GM21717 (cell line): ENCODE data around the gene SETBP1.

Experiments
- ATAC-seq: cut with Tn5 transposase; IDR thresholded peaks from one replicate; pipeline ENCODE4 v1.9.1; 2021; ENCODE audit warnings: mild to moderate bottlenecking, moderate library complexity; ENCODE audit not compliant: unreplicated experiment

SETBP1 gene

GRCh38 chr18:45006934-45007333 is 326.2 kb downstream of the SETBP1 start:
- ATAC-seq, result no peak

GRCh38 chr18:45007531-45007930 is 326.8 kb downstream of the SETBP1 start:
- no peak for ATAC-seq

GRCh38 chr18:45008694-45009413 is 328.2 kb downstream of the SETBP1 start:
- ATAC-seq, result no peak

- no peak for ATAC-seq
Observed at GRCh38 chr18:45009756-45010155, 329.1 kb downstream of the SETBP1 start.

GRCh38 chr18:45012286-45012685 is 331.6 kb downstream of the SETBP1 start:
- no peak for ATAC-seq

- no peak for ATAC-seq
Observed at GRCh38 chr18:45014047-45014501, 333.4 kb downstream of the SETBP1 start.

- ATAC-seq, result no peak
Observed at GRCh38 chr18:45015788-45016128, 335.1 kb downstream of the SETBP1 start.

GRCh38 chr18:45019469-45019868 is 338.8 kb downstream of the SETBP1 start:
- no peak for ATAC-seq

- no peak for ATAC-seq
Observed at GRCh38 chr18:45023519-45023918, 342.8 kb downstream of the SETBP1 start.

- no peak for ATAC-seq
Observed at GRCh38 chr18:45024357-45025088, 343.8 kb downstream of the SETBP1 start.

GRCh38 chr18:45025089-45025450 is 344.4 kb downstream of the SETBP1 start:
- ATAC-seq, result no peak

GRCh38 chr18:45026162-45026561 is 345.5 kb downstream of the SETBP1 start:
- no peak for ATAC-seq

- no peak for ATAC-seq
Observed at GRCh38 chr18:45034179-45034578, 353.5 kb downstream of the SETBP1 start.

- no peak for ATAC-seq
Observed at GRCh38 chr18:45037618-45038017, 356.9 kb downstream of the SETBP1 start.

- no peak for ATAC-seq
Observed at GRCh38 chr18:45039376-45039775, 358.7 kb downstream of the SETBP1 start.

GRCh38 chr18:45040879-45041278 is 360.2 kb downstream of the SETBP1 start:
- ATAC-seq, result no peak

GRCh38 chr18:45044787-45045186 is 364.1 kb downstream of the SETBP1 start:
- ATAC-seq, result no peak

- ATAC-seq, result no peak
Observed at GRCh38 chr18:45046228-45046627, 365.5 kb downstream of the SETBP1 start.

GRCh38 chr18:45046961-45047360 is 366.3 kb downstream of the SETBP1 start:
- ATAC-seq, result no peak

- no peak for ATAC-seq
Observed at GRCh38 chr18:45049578-45050319, 369.1 kb downstream of the SETBP1 start.

- no peak for ATAC-seq
Observed at GRCh38 chr18:45050712-45051601, 370.3 kb downstream of the SETBP1 start.
